GM12872 (cell line): ENCODE results near the gene HOMER2.

Source experiments
- CTCF ChIP-seq: IDR thresholded peaks from 3 replicates; pipeline ENCODE4 v1.5.1; 2011; ENCODE audit warnings: low read depth, mild to moderate bottlenecking, low read length, moderate library complexity; ENCODE audit not compliant: insufficient read depth

The HOMER2 gene

GRCh38 chr15:82845686-82846085 lies 106.8 kb downstream of the HOMER2 start:
- TF ChIP-seq CTCF = no peak

DNA sequence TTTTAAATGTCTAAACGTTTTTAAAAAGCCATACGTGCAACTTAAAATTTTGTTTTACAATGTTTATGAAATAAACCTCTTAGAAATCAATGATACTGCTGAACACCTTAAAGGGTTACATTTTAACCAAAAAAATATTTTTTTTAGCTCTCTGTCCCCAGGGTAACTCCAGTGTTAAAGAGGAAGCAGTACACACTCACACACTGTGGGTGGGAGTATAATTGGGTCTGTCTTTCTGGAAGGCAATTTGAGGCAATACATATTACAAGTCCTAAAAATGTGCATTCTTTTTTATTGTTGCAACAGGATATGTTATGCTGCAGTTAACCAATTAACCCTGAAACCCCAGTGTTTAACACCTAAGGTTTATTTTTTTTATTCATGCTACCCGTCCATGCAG lies 109.0 kb downstream of the HOMER2 start:
- no peak for TF ChIP-seq CTCF

- TF ChIP-seq CTCF = no peak
These were observed 112.4 kb downstream of the HOMER2 start for GRCh38 chr15:82840166-82840565.

- no peak for TF ChIP-seq CTCF
These were observed 113.4 kb downstream of the HOMER2 start for GRCh38 chr15:82839136-82839535.

DNA sequence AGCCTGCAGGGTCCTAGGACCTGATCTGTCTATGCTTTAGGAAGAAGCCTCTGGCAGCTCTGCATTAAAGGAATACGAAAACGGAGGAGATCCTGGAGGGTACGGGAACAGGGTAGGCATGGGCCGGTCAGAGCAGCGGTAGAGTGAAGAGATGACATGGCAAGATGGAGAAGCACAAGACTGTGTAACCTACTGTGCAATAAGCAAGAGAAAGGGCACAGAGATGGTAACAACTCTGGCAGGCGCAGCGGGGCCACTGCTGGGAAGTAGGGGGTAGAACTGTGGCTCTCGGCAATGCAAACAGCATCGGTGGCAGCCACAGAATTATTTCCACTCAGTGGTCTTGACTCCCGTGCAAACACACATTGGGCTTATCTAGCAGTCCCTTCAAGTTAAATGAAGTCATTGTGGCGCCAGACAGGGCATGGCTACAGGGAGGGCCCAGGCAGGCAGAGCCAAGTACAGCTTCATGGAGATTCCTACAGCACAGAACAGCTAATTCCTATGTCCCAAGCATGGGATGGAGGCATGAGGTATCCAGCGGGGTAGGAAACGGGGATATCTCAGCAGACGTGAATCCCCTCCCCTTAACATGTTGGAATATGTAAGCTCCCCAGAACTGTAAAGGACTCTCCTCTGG lies 114.3 kb downstream of the HOMER2 start:
- TF ChIP-seq CTCF = no peak

DNA sequence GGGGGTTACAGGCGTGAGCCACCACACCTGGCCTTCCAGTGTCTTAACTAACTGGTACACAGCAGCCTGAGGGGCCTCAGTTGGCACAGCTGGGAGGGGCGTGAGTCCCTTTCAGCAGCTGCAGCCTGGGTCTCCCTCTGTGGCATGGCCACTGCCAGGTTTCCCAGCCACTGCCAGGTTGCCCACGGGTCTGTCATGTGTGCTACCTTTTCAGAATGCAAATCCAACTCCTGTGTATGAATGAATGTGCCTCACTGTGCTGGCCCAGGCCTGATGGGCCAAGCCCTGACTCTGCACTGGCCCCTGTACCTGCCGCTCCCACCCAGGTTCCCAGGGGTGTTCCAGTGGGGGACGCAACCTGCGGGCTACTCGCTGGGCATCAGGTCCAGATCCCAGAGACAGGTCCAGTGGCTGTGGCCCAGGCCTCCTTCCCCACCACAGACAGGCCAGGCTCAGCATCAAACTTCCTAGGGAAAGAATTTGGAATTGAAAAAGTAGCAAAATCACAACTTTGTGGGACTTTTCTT lies 117.1 kb downstream of the HOMER2 start:
- TF ChIP-seq CTCF = no peak

- no peak for TF ChIP-seq CTCF
These were observed 119.2 kb downstream of the HOMER2 start for GRCh38 chr15:82833362-82833682.
